ENCODE data around the gene HELQ. TPM values are rescaled to one million over a fixed set of nuclear protein-coding genes. Genes with fewer than 3 reads are reported as not detected.

HELQ gene
- total and polyA plus RNA-seq, 2 of the 13 experiments (the other 11 are each of a cell fraction or from before 2014, with no cell fraction given): 6.6 to 10.8 TPM

DNA sequence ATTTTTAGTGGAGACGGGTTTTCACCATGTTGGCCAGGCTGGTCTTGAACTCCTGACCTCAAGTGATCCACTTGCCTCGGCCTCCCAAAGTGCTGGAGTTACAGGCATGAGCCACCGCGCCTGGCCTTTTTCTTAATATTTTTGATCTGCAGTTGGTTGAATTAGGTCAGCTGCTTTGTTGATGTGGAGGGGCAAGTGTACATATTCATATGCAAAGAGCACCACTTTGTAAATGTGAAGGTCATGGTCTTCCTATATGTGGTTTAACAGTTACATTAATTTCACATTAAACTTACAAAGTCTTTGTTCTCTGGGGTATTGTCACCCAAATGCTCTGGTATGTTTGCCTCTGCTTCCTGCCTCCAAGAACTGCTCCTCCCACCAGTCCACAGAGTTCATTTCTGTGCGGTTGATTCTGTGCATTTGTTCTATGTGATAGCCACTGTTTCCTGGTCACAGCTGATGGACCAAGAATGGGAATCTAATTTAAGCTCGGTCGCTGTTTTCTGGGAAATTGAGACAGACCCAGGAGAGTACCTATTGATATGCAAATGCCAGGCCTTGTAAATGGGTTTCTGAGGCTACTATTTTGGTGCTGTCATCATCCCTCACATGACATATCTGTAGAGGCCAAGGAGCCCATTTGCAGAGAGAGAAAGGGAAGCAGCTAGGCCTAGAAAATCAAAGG is 94.1 kb downstream of the HELQ start (continued):
- TF ChIP-seq CBX5 (CRISPR knock-in tag; IDR thresholded peaks at IDR 0.05; ENCODE audit: borderline replicate concordance) (no peak), MLXIP (CRISPR knock-in tag; IDR thresholded peaks at IDR 0.05; ENCODE audit: borderline replicate concordance) (no peak), ZSCAN20 (CRISPR knock-in tag; IDR thresholded peaks at IDR 0.05; ENCODE audit: borderline replicate concordance) (no peak), ZSCAN31 (CRISPR knock-in tag; IDR thresholded peaks at IDR 0.05; ENCODE audit: low read depth) (0 out of 2 replicates have a peak, but pooled peaks have one; percentile 38), FOXO1 (CRISPR knock-in tag; IDR thresholded peaks at IDR 0.05) (peak; percentile 51; the same call in 1 of the 2 replicates), JARID2 (CRISPR knock-in tag; IDR thresholded peaks at IDR 0.05; ENCODE audit: insufficient replicate concordance) (no peak), SATB2 (CRISPR knock-in tag; IDR thresholded peaks at IDR 0.05) (no peak), ZNF326 (CRISPR knock-in tag; IDR thresholded peaks at IDR 0.05; ENCODE audit: borderline replicate concordance) (no peak), TBX2 (CRISPR knock-in tag; IDR thresholded peaks at IDR 0.05; ENCODE audit: borderline replicate concordance) (peak; percentile 92), ZNF256 (CRISPR knock-in tag; conservative IDR thresholded peaks at IDR 0.05) (no peak), ZNF274 (CRISPR knock-in tag; IDR thresholded peaks at IDR 0.05) (no peak), CCDC6 (CRISPR knock-in tag; IDR thresholded peaks at IDR 0.05) (0 out of 2 replicates have a peak, but pooled peaks have one; percentile 27), ISX (CRISPR knock-in tag; conservative IDR thresholded peaks at IDR 0.05) (no peak), ELF4 (CRISPR knock-in tag; IDR thresholded peaks at IDR 0.05; ENCODE audit: borderline replicate concordance) (no peak), DNMT1 (CRISPR knock-in tag; IDR thresholded peaks at IDR 0.05) (no peak), RELA (CRISPR knock-in tag; IDR thresholded peaks at IDR 0.05) (no peak), HNF1B (CRISPR knock-in tag; IDR thresholded peaks at IDR 0.05) (peak; percentile 70), HOXA7 (CRISPR knock-in tag; IDR thresholded peaks at IDR 0.05) (no peak), IKZF4 (CRISPR knock-in tag; IDR thresholded peaks at IDR 0.05; ENCODE audit: borderline replicate concordance, low read depth, not compliant biosample characterization) (no peak)
- TF ChIP-seq, protein P1, sequence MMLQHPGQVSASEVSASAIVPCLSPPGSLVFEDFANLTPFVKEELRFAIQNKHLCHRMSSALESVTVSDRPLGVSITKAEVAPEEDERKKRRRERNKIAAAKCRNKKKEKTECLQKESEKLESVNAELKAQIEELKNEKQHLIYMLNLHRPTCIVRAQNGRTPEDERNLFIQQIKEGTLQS (CRISPR knock-in tag; IDR thresholded peaks at IDR 0.05): no peak
- TF ChIP-seq, protein P2, sequence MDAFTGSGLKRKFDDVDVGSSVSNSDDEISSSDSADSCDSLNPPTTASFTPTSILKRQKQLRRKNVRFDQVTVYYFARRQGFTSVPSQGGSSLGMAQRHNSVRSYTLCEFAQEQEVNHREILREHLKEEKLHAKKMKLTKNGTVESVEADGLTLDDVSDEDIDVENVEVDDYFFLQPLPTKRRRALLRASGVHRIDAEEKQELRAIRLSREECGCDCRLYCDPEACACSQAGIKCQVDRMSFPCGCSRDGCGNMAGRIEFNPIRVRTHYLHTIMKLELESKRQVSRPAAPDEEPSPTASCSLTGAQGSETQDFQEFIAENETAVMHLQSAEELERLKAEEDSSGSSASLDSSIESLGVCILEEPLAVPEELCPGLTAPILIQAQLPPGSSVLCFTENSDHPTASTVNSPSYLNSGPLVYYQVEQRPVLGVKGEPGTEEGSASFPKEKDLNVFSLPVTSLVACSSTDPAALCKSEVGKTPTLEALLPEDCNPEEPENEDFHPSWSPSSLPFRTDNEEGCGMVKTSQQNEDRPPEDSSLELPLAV (CRISPR knock-in tag; conservative IDR thresholded peaks at IDR 0.05; ENCODE audit: low read depth): no peak
